SK-N-SH (cell line): ENCODE data around the gene ATL1. TPM values are rescaled to one million over a fixed set of nuclear protein-coding genes. Genes with fewer than 3 reads are reported as not detected.

Source experiments
- CTCF ChIA-PET: fragments of 300-600, 350-600 bp; formaldehyde crosslinking; extraction: SDS; loops from one replicate; lab custom pipeline; 2021; lab: Yijun Ruan, JAX
- POLR2A ChIA-PET: fragments of 350-600 bp; sonication (Branson Sonifier 250); formaldehyde crosslinking; extraction: SDS; loops from one replicate; lab custom pipeline; 2020; ENCODE audit warnings: antibody characterized with exemption, inconsistent platforms; lab: Yijun Ruan, JAX
- DNase-seq: peaks from one replicate; pipeline ENCODE4 v3.0.0; 2012
- H2AFZ ChIP-seq: fragments of 200-600 bp; sonication (generic); 2 replicates; pipeline ENCODE4 v1.8.1; 2016; ENCODE audit warnings: antibody characterized with exemption, mild to moderate bottlenecking, low read depth
- H3F3A ChIP-seq: fragments of 200-600 bp; sonication (generic); replicated peaks from 2 replicates; pipeline ENCODE3; 2016; ENCODE audit warnings: antibody characterized with exemption, mild to moderate bottlenecking; ENCODE audit not compliant: insufficient read depth
- H3K27ac ChIP-seq, 2 experiments: fragments of 200-500 bp in 1 of 2; fragments of 200-600 bp in 1 of 2; sonication (Bioruptor generic) in 1 of 2; sonication (generic), shearing (Covaris generic) in 1 of 2; 2 replicates each; pipeline versions ENCODE4 v1.5.1 to v1.6.1; 2014 to 2016; ENCODE audit warnings: low read depth in 2 of 2, inconsistent platforms in 1 of 2, low read length in 1 of 2, mild to moderate bottlenecking in 1 of 2, mixed read lengths in 1 of 2
- H3K27me3 ChIP-seq: fragments of 200-600 bp; sonication (generic), shearing (Covaris generic); 2 replicates; pipeline ENCODE4 v1.6.1; 2016; ENCODE audit warnings: mixed run types; ENCODE audit not compliant: insufficient read depth
- H3K36me3 ChIP-seq, 2 experiments: fragments of 200-500 bp in 1 of 2; fragments of 200-600 bp in 1 of 2; sonication (Bioruptor generic) in 1 of 2; sonication (generic) in 1 of 2; replicated peaks in 1 of 2; 2 replicates each; pipeline versions ENCODE3 to v1.5.1; 2014 to 2016; ENCODE audit warnings: low read length in 1 of 2, mild to moderate bottlenecking in 1 of 2; ENCODE audit not compliant: insufficient read depth in 2 of 2, control insufficient read depth in 1 of 2
- H3K4me1 ChIP-seq, 2 experiments: fragments of 200-500 bp in 1 of 2; fragments of 200-600 bp in 1 of 2; sonication (Bioruptor generic) in 1 of 2; sonication (generic), shearing (Covaris generic) in 1 of 2; 2 replicates each; pipeline versions ENCODE4 v1.5.1 to v1.6.1; 2014 to 2016; ENCODE audit warnings: low read depth in 1 of 2, low read length in 1 of 2, mixed run types in 1 of 2; ENCODE audit not compliant: insufficient read depth in 2 of 2, control insufficient read depth in 1 of 2
- H3K4me2 ChIP-seq: fragments of 200-600 bp; sonication (generic), shearing (Covaris generic); 2 replicates; pipeline ENCODE4 v1.6.1; 2017; ENCODE audit warnings: mixed run types
- H3K4me3 ChIP-seq, 2 experiments: fragments of 200-500 bp in 1 of 2; fragments of 200-600 bp in 1 of 2; sonication (Bioruptor generic) in 1 of 2; sonication (generic), shearing (Covaris generic) in 1 of 2; 2 replicates each; pipeline versions ENCODE4 v1.5.1 to v1.8.1; 2014 to 2016; ENCODE audit warnings: low read depth in 2 of 2, inconsistent platforms in 1 of 2, low read length in 1 of 2, mild to moderate bottlenecking in 1 of 2, mixed read lengths in 1 of 2, moderate library complexity in 1 of 2
- H3K79me2 ChIP-seq: fragments of 200-600 bp; sonication (generic); 2 replicates; pipeline ENCODE4 v1.8.1; 2017; ENCODE audit warnings: mild to moderate bottlenecking; ENCODE audit not compliant: insufficient read depth
- H3K9ac ChIP-seq: fragments of 200-600 bp; sonication (generic); 2 replicates; pipeline ENCODE4 v1.6.1; 2017; ENCODE audit warnings: mixed run types
- H3K9me2 ChIP-seq: fragments of 200-600 bp; sonication (generic); 2 replicates; pipeline ENCODE4 v1.6.1; 2017; ENCODE audit warnings: mixed run types
- H3K9me3 ChIP-seq: fragments of 200-600 bp; sonication (generic); 2 replicates; pipeline ENCODE4 v1.6.1; 2017; ENCODE audit warnings: mixed run types, mild to moderate bottlenecking, moderate library complexity
- H4K20me1 ChIP-seq: fragments of 200-600 bp; sonication (generic); 2 replicates; pipeline ENCODE4 v1.6.1; 2017; ENCODE audit warnings: mild to moderate bottlenecking, mixed run types; ENCODE audit not compliant: insufficient read depth
- CHD2 ChIP-seq: fragments of 150-350 bp; IDR thresholded peaks from 2 replicates; pipeline ENCODE4 v1.6.1; 2018; ENCODE audit warnings: low read length; ENCODE audit not compliant: partially characterized antibody
- CTCF ChIP-seq: fragments of 200-600 bp; sonication (generic); IDR thresholded peaks from 2 replicates; pipeline ENCODE4 v1.6.1; 2017; ENCODE audit warnings: antibody characterized with exemption, mild to moderate bottlenecking, moderate library complexity
- EP300 ChIP-seq, 2 experiments: IDR thresholded peaks; 2 replicates each; pipeline versions ENCODE4 v1.4.0 to v1.6.1; 2012; ENCODE audit warnings: borderline replicate concordance in 1 of 2, low read depth in 1 of 2, low read length in 1 of 2
- EZH2phosphoT487 ChIP-seq: fragments of 200-600 bp; sonication (generic); IDR thresholded peaks from 2 replicates; pipeline ENCODE4 v1.6.1; 2017; ENCODE audit warnings: low read depth, mixed run types, mild to moderate bottlenecking, antibody characterized with exemption, moderate library complexity, borderline replicate concordance
- FOXM1 ChIP-seq: IDR thresholded peaks from 2 replicates; pipeline ENCODE4 v1.4.0; 2012; ENCODE audit warnings: low read depth, mild to moderate bottlenecking
- GABPA ChIP-seq: IDR thresholded peaks from 2 replicates; pipeline ENCODE4 v1.4.0; 2012; ENCODE audit warnings: low read depth, mild to moderate bottlenecking
- NFIC ChIP-seq: IDR thresholded peaks from 2 replicates; pipeline ENCODE4 v1.4.0; 2012; ENCODE audit warnings: borderline replicate concordance
- RAD21 ChIP-seq: IDR thresholded peaks from 2 replicates; pipeline ENCODE4 v1.6.1; 2012; ENCODE audit warnings: mild to moderate bottlenecking, low read length
- RCOR1 ChIP-seq: fragments of 150-350 bp; IDR thresholded peaks from 2 replicates; pipeline ENCODE4 v1.6.1; 2017; ENCODE audit warnings: antibody characterized with exemption, low read length
- RXRA ChIP-seq: IDR thresholded peaks from 2 replicates; pipeline ENCODE4 v1.4.0; 2012; ENCODE audit warnings: low read depth, mild to moderate bottlenecking, borderline replicate concordance
- SIN3A ChIP-seq: IDR thresholded peaks from 2 replicates; pipeline ENCODE4 v1.6.1; 2012; ENCODE audit warnings: low read depth, mild to moderate bottlenecking, low read length, moderate library complexity, borderline replicate concordance
- SMC3 ChIP-seq: IDR thresholded peaks from 2 replicates; pipeline ENCODE4 v1.6.1; 2012; ENCODE audit warnings: low read depth, low read length, improper control_type of control experiment
- TAF1 ChIP-seq: IDR thresholded peaks from 2 replicates; pipeline ENCODE4 v1.6.1; 2012; ENCODE audit warnings: low read depth, mild to moderate bottlenecking, low read length, moderate library complexity, borderline replicate concordance
- TEAD4 ChIP-seq: IDR thresholded peaks from 2 replicates; pipeline ENCODE4 v1.4.0; 2012; ENCODE audit warnings: mild to moderate bottlenecking, borderline replicate concordance; ENCODE audit not compliant: insufficient read depth
- USF1 ChIP-seq: IDR thresholded peaks from 2 replicates; pipeline ENCODE4 v1.4.0; 2012; ENCODE audit warnings: low read depth, borderline replicate concordance
- YY1 ChIP-seq: IDR thresholded peaks from 2 replicates; pipeline ENCODE4 v1.4.0; 2012; ENCODE audit warnings: low read depth, mild to moderate bottlenecking
- ZBTB33 ChIP-seq: IDR thresholded peaks from 2 replicates; pipeline ENCODE4 v1.4.0; 2012; ENCODE audit warnings: low read depth, borderline replicate concordance
- WGBS: methylation state at CpG from one replicate; pipeline ENCODE4 v1.1.6; 2017; ENCODE audit warnings: low lambda C conversion rate; 5-methylcytosine and 5-hydroxymethylcytosine counted together
- polyA plus RNA-seq, 3 experiments: library from polyadenylated mRNA; depleted of rRNA; stranded (reverse); fragments of >200 nt; gene quantifications; 2 replicates each; pipeline ENCODE4 v1.2.3, GENCODE V29; 2012
- TF ChIP-seq, protein P1 (sequence below): fragments of 150-350 bp; IDR thresholded peaks from 2 replicates; pipeline ENCODE4 v1.6.1; 2017; ENCODE audit warnings: antibody characterized with exemption, low read length, low read depth, borderline replicate concordance
- TF ChIP-seq, protein P2 (sequence below): IDR thresholded peaks from 2 replicates; pipeline ENCODE4 v1.4.0; 2012; ENCODE audit warnings: low read depth

ATL1 gene
- polyA plus RNA-seq, 1 of the 3 experiments (the other 2 are of a cell fraction), result 7.3 TPM

- TF ChIP-seq EP300 (IDR thresholded peaks at IDR 0.05; ENCODE audit: borderline replicate concordance in 1 of 2, low read depth in 1 of 2, low read length in 1 of 2), result no peak
- no peak for TF ChIP-seq SMC3
- no peak for TF ChIP-seq RXRA
- TF ChIP-seq, protein P1, sequence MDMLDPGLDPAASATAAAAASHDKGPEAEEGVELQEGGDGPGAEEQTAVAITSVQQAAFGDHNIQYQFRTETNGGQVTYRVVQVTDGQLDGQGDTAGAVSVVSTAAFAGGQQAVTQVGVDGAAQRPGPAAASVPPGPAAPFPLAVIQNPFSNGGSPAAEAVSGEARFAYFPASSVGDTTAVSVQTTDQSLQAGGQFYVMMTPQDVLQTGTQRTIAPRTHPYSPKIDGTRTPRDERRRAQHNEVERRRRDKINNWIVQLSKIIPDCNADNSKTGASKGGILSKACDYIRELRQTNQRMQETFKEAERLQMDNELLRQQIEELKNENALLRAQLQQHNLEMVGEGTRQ, result no peak
Measured at GRCh38 chr14:50670196-50670865, 110.4 kb downstream of the ATL1 start (continued).

- Histone ChIP-seq H3F3A (peaks cover 6% of the 10 kb centered on the region), H3K4me2 (no peak overlapping the region), H3K9me2 (no peaks in the 10 kb centered on the region), H3K36me3 (no peaks in the 10 kb centered on the region), H4K20me1 (peaks cover 8% of the 10 kb centered on the region; the same call in 1 of the 2 replicates), H3K27me3 (no peaks in the 10 kb centered on the region), H3K4me1 (peaks cover 10 to 15% of the 10 kb centered on the region in 2 experiments), H3K27ac (no peak overlapping the region), H3K79me2 (peaks cover 19% of the 10 kb centered on the region), H2AFZ (no peak overlapping the region), H3K4me3 (no peak overlapping the region), H3K9me3 (no peaks in the 10 kb centered on the region), H3K9ac (no peak overlapping the region)
- WGBS, result 90% methylated on average over 6 of the region's 6 CpGs
- ChIA-PET POLR2A (no interaction called here), CTCF (interaction anchor here (1.2 kb wide), 1 partner anchor 103 kb away, joined by 3 read pairs; no protein-coding TSS in a partner anchor)
- DNase-seq, result no peak
- no peak for TF ChIP-seq EZH2phosphoT487
- no peak for TF ChIP-seq NFIC
- TF ChIP-seq CHD2, result no peak
- TF ChIP-seq FOXM1, result no peak
- no peak for TF ChIP-seq RXRA
- TF ChIP-seq SIN3A, result no peak
- TF ChIP-seq USF1, result no peak
- no peak for TF ChIP-seq TEAD4
- TF ChIP-seq GABPA, result no peak
- TF ChIP-seq TAF1, result no peak
- TF ChIP-seq YY1, result no peak
- TF ChIP-seq, protein P2, sequence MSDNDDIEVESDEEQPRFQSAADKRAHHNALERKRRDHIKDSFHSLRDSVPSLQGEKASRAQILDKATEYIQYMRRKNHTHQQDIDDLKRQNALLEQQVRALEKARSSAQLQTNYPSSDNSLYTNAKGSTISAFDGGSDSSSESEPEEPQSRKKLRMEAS, result no peak
- TF ChIP-seq ZBTB33, result no peak
- TF ChIP-seq RCOR1, result no peak
- TF ChIP-seq CTCF, result no peak
- TF ChIP-seq EP300 (IDR thresholded peaks at IDR 0.05; ENCODE audit: borderline replicate concordance in 1 of 2, low read depth in 1 of 2, low read length in 1 of 2), result no peak
- no peak for TF ChIP-seq RAD21
Measured at GRCh38 chr14:50670866-50671256, 110.9 kb downstream of the ATL1 start.
